Peyer's patch (tissue), 4 donors: ENCODE data around the gene CACNA1A. TPM values are rescaled to one million over a fixed set of nuclear protein-coding genes. Genes with fewer than 3 reads are reported as not detected.

ENCODE experiments used
- DNase-seq, 3 donors: peaks; one replicate each; pipeline ENCODE4 v3.0.0-alpha.2; 2017 to 2019
- H3K27ac ChIP-seq, 4 donors: fragments of 200-600 bp; sonication (generic); one replicate each; pipeline ENCODE4 v1.5.1; 2016 to 2019
- H3K27me3 ChIP-seq, 2 donors: fragments of 200-600 bp; sonication (generic); one replicate each; pipeline ENCODE4 v1.5.1; 2019
- H3K36me3 ChIP-seq, 3 donors: fragments of 200-600 bp; sonication (generic); one replicate each; pipeline ENCODE4 v1.5.1; 2016 to 2019
- H3K4me1 ChIP-seq, 4 donors: fragments of 200-600 bp; sonication (generic); one replicate each; pipeline ENCODE4 v1.5.1; 2016 to 2019
- H3K4me3 ChIP-seq, 4 donors: fragments of 200-600 bp; sonication (generic); 1 replicate in 3 of 4; 2 replicates in 1 of 4; pipeline ENCODE4 v1.5.1; 2016 to 2019; ENCODE audit warnings: mild to moderate bottlenecking in 1 of 4
- H3K9me3 ChIP-seq, 4 donors: fragments of 200-600 bp; sonication (generic); one replicate each; pipeline ENCODE4 v1.5.1; 2016 to 2019; ENCODE audit warnings: mild to moderate bottlenecking in 1 of 4
- CTCF ChIP-seq, 6 experiments: fragments of 450-650 bp in 4 of 6; fragments of 200-600 bp in 2 of 6; sonication (generic) in 1 of 6; IDR thresholded peaks; one replicate each; pipeline ENCODE4 v1.5.1; 2017 to 2019; ENCODE audit warnings: antibody characterized with exemption in 6 of 6, mild to moderate bottlenecking in 3 of 6, moderate library complexity in 1 of 6
- POLR2A ChIP-seq, 2 donors: fragments of 450-650 bp; IDR thresholded peaks; one replicate each; pipeline ENCODE4 v1.5.1; 2017; ENCODE audit warnings: antibody characterized with exemption in 2 of 2, mild to moderate bottlenecking in 2 of 2, moderate library complexity in 2 of 2
- total RNA-seq, 4 donors: library from RNA; depleted of rRNA; stranded (reverse); fragments of >200 nt; gene quantifications; one replicate each; pipeline ENCODE4 v1.1.0, GENCODE V29; 2016

Gene CACNA1A
- total RNA-seq, 4 donors from 2014 or later: 16.8 to 25.7 (median 21.7) TPM

- no peak overlapping the region for H3K27ac ChIP-seq
- no peaks in the 10 kb centered on the region for H3K4me1 ChIP-seq
- TF ChIP-seq POLR2A (IDR thresholded peaks at IDR 0.05) (no peak), CTCF (IDR thresholded peaks at IDR 0.05) (no peak)
- no peaks in the 10 kb centered on the region for H3K27me3 ChIP-seq
- no peak overlapping the region for H3K4me3 ChIP-seq
- H3K9me3 ChIP-seq: peaks cover 0 to 3% (median 0%) of the 10 kb centered on the region in 4 donors
- DNase-seq: no peak
- H3K36me3 ChIP-seq: no peaks in the 10 kb centered on the region
Measured at GRCh38 chr19:13544423-13544822, 38.1 kb upstream of the CACNA1A start.

- TF ChIP-seq CTCF (IDR thresholded peaks at IDR 0.05) (no peak), POLR2A (IDR thresholded peaks at IDR 0.05) (no peak)
- Histone ChIP-seq H3K4me3 (no peak overlapping the region), H3K4me1 (no peaks in the 10 kb centered on the region), H3K9me3 (peaks cover 0 to 6% (median 0%) of the 10 kb centered on the region in 4 donors), H3K27me3 (no peaks in the 10 kb centered on the region), H3K27ac (no peak overlapping the region), H3K36me3 (no peaks in the 10 kb centered on the region)
- no peak for DNase-seq
Measured at GRCh38 chr19:13541554-13541953, 35.3 kb upstream of the CACNA1A start.

GRCh38 chr19:13539332-13539731 is 33.1 kb upstream of the CACNA1A start:
- H3K27me3 ChIP-seq: no peaks in the 10 kb centered on the region
- TF ChIP-seq CTCF (IDR thresholded peaks at IDR 0.05) (no peak), POLR2A (IDR thresholded peaks at IDR 0.05) (no peak)
- peaks cover 0 to 6% (median 0%) of the 10 kb centered on the region in 4 donors for H3K9me3 ChIP-seq
- no peaks in the 10 kb centered on the region for H3K4me1 ChIP-seq
- H3K27ac ChIP-seq: no peak overlapping the region
- no peaks in the 10 kb centered on the region for H3K36me3 ChIP-seq
- no peak for DNase-seq
- H3K4me3 ChIP-seq: no peak overlapping the region

GRCh38 chr19:13538601-13539253 is 32.4 kb upstream of the CACNA1A start:
- Histone ChIP-seq H3K4me3 (no peak overlapping the region), H3K9me3 (peaks cover 0 to 6% (median 0%) of the 10 kb centered on the region in 4 donors), H3K27me3 (no peaks in the 10 kb centered on the region), H3K27ac (no peak overlapping the region), H3K4me1 (no peaks in the 10 kb centered on the region), H3K36me3 (no peaks in the 10 kb centered on the region)
- DNase-seq: no peak
- TF ChIP-seq POLR2A (IDR thresholded peaks at IDR 0.05) (no peak), CTCF (IDR thresholded peaks at IDR 0.05) (no peak)

- H3K27me3 ChIP-seq: no peaks in the 10 kb centered on the region
- TF ChIP-seq POLR2A (IDR thresholded peaks at IDR 0.05): no peak
- TF ChIP-seq CTCF (IDR thresholded peaks at IDR 0.05): no peak
Measured at GRCh38 chr19:13537454-13537853, 31.2 kb upstream of the CACNA1A start.

More at GRCh38 chr19:13537454-13537853, 31.2 kb upstream of the CACNA1A start:
- DNase-seq: no peak
- H3K36me3 ChIP-seq: no peaks in the 10 kb centered on the region
- no peak overlapping the region for H3K4me3 ChIP-seq
- peaks cover 0 to 6% (median 0%) of the 10 kb centered on the region in 4 donors for H3K9me3 ChIP-seq
- H3K4me1 ChIP-seq: no peaks in the 10 kb centered on the region
- H3K27ac ChIP-seq: no peak overlapping the region
